Stimulated activated CD4-positive, alpha-beta T cell treated with anti-CD3 and anti-CD28 coated beads, Interleukin-4, amount 100 ng/mL, for 4 hours (primary cell): Measurements from ENCODE around the gene CANT1.

Experiments
- DNase-seq, 2 experiments: peaks; one replicate each; pipeline ENCODE4 v3.0.0-alpha.2; 2020

Gene CANT1

GRCh38 chr17:79009397-79010303, at the start of gene CANT1:
Gene CANT1, minus strand, starts transcription at chr17:79009764. Its CDS starts 12,142 bp downstream, at chr17:78997622.
- DNase-seq = peak; percentile 76 to 81

- no peak for DNase-seq
Measured at GRCh38 chr17:79057737-79058385, 48.3 kb upstream of the CANT1 start.

- DNase-seq = no peak
Measured at GRCh38 chr17:79055197-79055596, 45.6 kb upstream of the CANT1 start.

- no peak for DNase-seq
Measured at GRCh38 chr17:79054200-79054960, 44.8 kb upstream of the CANT1 start.

GRCh38 chr17:79053251-79053925, 43.8 kb upstream of the CANT1 start:
- DNase-seq = no peak

- DNase-seq = no peak
Measured at GRCh38 chr17:79052131-79052530, 42.6 kb upstream of the CANT1 start.

GRCh38 chr17:79051306-79051705, 41.7 kb upstream of the CANT1 start:
- DNase-seq = no peak

GRCh38 chr17:79050551-79050950, 41.0 kb upstream of the CANT1 start:
- no peak for DNase-seq

- no peak for DNase-seq
Measured at GRCh38 chr17:79049821-79050220, 40.3 kb upstream of the CANT1 start.

GRCh38 chr17:79048826-79049755, 39.5 kb upstream of the CANT1 start:
- no peak for DNase-seq

- no peak for DNase-seq
Measured at GRCh38 chr17:79047923-79048825, 38.6 kb upstream of the CANT1 start.

- no peak for DNase-seq
Measured at GRCh38 chr17:79047291-79047920, 37.8 kb upstream of the CANT1 start.

- DNase-seq = no peak
Measured at GRCh38 chr17:79046916-79047280, 37.3 kb upstream of the CANT1 start.

GRCh38 chr17:79046197-79046915, 36.8 kb upstream of the CANT1 start:
- no peak for DNase-seq

- peak; percentile 36 to 61 for DNase-seq
Measured at GRCh38 chr17:79045842-79046196, 36.3 kb upstream of the CANT1 start.

- no peak for DNase-seq
Measured at GRCh38 chr17:79045001-79045729, 35.6 kb upstream of the CANT1 start.

GRCh38 chr17:79044462-79044861, 34.9 kb upstream of the CANT1 start:
- DNase-seq = no peak

GRCh38 chr17:79043931-79044320, 34.4 kb upstream of the CANT1 start:
- DNase-seq = no peak
